Fibroblast of skin of abdomen (primary cell): Measurements from ENCODE around the gene ARPC5L.

Experiments used
- DNase-seq: peaks from one replicate; pipeline ENCODE4 v3.0.0-alpha.2; 2013

ARPC5L gene

GRCh38 chr9:124868511-124869465, 6.9 kb downstream of the ARPC5L start:
- DNase-seq: peak; percentile 83

- DNase-seq: no peak
Measured at GRCh38 chr9:124869466-124869985, 7.6 kb downstream of the ARPC5L start.

DNA sequence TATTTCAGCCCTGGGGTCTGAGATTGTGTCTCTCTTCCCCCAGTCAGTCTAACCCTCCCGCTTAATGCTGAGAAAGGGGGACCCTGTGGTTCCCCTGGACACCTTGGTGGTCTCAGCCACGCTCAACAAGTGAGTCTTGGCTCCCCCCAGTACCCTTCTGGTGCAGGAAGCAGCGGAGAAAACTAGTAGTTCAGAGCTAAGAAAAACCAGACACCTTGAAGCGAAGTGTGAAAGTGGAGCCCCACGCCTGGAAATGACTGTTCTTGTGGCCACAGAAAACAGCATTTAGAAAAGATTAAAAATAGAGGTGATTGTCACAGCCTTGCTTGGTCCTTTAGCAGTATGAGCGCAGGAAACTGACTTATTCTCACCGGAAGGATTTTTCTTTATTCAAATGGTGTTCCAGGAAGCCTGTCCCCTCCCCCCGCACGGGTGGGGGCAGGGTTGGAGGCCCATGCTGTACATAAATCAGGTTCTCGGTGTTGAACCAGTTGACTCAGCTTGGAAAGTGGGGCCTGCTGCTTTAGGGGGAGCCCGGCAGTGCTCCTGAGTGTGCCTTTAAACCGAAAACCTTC, 8.1 kb downstream of the ARPC5L start:
- peak; percentile 47 for DNase-seq

- DNase-seq: no peak
Measured at GRCh38 chr9:124870723-124871122, 8.8 kb downstream of the ARPC5L start.

DNA sequence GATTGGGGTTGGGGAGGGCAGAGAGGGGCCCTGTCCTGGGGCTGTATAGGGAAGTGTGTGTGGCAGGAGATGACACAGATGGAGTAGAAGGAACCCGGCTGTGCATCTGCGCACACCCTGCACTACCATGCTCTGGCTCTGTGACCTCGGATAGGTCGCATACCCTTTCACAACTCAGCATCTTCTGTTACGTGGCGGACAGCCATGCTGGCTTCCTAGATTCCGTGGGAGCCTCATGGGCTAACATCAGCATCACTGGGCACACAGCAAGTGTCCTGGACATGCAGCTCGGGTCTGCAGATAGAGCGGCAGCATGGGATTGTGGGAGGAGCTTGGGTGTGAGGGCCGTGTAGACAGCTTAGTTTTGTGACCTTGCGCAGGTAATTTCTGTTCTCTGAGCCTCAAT, 9.2 kb downstream of the ARPC5L start:
- no peak for DNase-seq

DNA sequence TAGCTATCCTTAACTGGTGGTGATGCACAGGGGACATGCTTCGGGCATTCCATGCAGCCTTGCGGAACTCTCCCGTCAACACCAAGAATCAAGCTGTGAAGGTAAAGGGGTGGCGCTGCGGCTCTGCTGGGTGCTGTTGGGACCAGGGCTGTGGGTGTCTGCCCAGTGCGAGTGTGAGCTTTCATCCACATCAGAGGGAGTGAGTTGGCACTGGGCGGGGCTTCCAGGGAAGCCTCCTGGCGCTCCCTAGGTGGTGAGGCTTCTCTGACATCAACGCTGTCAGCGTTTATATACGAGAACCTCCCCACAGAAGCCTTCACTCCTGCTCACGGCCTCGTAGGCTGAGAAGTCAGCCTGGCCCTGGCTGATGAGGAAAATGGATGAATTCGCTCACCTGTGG, 11.7 kb downstream of the ARPC5L start:
- DNase-seq: no peak

GRCh38 chr9:124875501-124875900, 13.6 kb downstream of the ARPC5L start:
- no peak for DNase-seq

- DNase-seq: no peak
Measured at GRCh38 chr9:124877021-124877782, 15.3 kb downstream of the ARPC5L start.

GRCh38 chr9:124878021-124878420, 16.1 kb downstream of the ARPC5L start:
- DNase-seq: no peak

DNA sequence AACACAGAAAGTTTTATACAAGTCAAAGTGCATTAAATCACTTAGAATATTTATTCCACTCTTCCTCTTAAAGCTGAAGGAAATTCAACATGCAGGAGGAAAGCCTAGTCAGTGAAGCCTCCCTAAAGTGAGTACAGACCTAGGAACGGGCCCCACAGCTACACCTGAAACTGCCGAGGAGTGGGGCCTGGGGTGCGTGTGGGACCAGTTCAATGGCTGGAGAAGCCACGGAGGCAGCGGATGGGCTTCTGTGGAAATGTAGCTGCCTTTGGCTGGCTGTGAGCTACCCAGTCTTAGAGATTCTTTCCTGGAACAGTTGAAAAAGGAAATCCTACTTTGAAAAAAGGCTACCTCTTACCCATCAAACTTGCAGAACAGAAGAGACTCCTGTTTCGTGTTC, 16.6 kb downstream of the ARPC5L start:
- no peak for DNase-seq

GRCh38 chr9:124879226-124879625, 17.3 kb downstream of the ARPC5L start:
- DNase-seq: no peak

- DNase-seq: no peak
Measured at GRCh38 chr9:124880501-124880900, 18.6 kb downstream of the ARPC5L start.

DNA sequence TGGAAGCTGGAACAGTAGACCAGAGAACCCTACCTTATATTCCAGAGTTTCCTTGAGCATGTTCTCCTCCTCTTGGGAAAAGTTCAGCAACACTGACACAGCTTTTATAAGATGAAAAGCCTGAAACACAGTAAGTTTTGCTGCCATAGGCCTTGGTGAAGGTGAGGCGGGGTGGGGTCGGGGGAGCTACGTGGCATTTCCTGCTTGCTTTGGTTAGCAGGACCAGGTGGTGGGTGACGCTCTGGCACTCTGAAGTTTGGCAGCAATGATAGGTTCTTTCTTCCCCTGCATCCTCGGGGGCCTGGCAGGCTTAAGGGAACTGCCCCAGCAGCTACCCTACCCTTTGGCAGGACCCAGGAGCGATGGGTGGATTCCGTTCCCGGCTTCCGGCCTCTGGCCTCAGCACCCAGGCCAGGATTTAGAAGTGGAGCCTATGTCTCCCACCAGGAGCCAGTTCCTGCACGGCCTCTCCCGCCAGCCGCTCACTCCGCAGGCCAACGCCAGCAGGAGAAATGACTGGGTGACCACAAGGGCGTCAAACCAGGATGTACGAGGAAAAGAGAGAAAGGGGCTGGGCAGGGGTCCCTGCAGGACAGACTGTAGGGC, 19.3 kb downstream of the ARPC5L start:
- no peak for DNase-seq

GRCh38 chr9:124882231-124882630, 20.3 kb downstream of the ARPC5L start:
- no peak for DNase-seq

DNA sequence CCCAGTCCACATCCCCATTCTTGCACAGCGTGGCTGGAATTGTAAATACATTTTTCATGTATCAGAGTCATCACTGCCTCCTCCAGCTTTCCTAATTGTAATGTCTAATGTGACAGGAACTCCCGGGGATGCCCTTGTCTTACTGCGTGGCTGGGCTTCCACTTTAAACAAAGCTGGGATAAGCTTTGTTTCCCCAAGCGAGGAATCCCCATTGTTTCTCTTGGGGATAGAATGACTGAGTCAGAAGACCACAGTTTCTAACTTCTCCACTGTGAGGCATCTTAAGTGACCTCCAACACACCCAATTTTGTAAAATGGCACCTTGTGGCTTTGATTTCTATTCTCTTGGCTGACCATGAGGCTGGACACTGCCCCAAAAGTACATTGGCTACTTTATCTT, 22.4 kb downstream of the ARPC5L start:
- DNase-seq: no peak

GRCh38 chr9:124885551-124885950, 23.6 kb downstream of the ARPC5L start:
- DNase-seq: no peak

- no peak for DNase-seq
Measured at GRCh38 chr9:124886461-124886860, 24.5 kb downstream of the ARPC5L start.

DNA sequence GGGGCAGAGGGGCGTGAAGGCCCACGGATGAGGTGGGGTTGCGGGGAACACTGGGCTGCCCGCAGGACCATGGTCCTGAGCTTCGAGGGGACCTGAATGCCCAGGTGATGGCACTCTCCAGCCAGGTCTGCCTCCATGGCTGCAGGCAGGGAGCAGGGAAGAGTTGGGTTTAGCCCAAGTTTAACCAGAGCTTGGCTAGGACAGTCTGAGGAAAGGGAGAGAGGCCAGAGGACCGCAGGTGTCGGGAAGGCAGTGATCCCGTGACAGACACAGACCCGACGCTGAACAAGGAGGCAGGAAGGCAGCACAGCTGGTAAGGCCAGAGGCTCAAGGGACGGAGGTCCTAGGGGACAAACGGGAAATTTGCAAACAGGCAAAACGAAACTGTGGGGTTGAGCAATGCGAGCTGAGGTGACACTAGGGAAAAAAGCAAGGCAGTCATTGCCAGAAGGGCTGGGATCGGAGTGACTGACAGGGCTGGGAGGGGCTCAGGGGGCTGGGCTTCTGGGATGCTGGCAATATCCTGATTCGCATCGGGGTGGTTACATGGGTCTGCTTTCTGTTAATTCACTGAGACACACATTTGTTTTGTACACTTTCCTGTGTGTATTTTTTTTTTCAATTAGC, 25.0 kb downstream of the ARPC5L start:
- no peak for DNase-seq

GRCh38 chr9:124887832-124888231, 25.9 kb downstream of the ARPC5L start:
- DNase-seq: no peak

DNA sequence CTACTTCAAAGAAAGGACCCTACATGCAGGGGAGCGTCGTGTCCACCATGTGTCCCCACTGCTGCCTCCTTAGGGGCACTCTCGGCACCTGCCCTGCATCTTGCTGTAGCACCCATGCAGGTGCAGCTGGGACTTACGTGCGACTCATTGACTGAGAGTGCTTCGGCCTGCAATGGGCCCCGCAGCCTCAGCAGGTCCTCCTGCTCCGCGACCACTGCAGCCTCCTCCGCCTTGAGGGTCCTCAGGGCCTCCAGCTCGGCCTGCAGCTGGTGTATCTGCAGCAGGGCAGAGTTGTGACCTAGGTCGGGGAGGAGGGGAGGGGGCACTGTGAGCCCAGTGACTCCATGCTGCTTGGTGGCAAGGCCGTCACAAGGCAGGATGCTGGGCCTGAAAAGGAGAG, 27.1 kb downstream of the ARPC5L start:
- no peak for DNase-seq

DNA sequence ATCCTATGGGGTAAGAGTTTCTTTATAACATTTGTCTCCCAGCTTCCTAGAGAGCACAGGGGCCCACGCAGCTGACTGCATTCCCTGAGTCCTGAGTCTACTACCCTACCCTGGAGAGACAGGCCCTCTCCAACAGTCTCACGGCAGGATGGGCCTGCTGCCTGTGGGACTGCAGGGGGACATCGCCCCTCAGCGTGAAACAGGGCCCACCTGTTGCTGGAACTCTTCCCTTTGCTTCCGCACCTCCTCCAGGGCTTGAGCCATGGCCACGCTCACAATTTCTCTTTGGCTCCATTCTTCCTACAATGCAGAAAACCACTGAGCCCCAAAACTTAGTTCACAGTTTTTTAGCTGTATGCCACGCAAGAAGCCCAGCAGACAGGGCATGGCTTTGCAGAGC, 28.2 kb downstream of the ARPC5L start:
- DNase-seq: no peak

DNA sequence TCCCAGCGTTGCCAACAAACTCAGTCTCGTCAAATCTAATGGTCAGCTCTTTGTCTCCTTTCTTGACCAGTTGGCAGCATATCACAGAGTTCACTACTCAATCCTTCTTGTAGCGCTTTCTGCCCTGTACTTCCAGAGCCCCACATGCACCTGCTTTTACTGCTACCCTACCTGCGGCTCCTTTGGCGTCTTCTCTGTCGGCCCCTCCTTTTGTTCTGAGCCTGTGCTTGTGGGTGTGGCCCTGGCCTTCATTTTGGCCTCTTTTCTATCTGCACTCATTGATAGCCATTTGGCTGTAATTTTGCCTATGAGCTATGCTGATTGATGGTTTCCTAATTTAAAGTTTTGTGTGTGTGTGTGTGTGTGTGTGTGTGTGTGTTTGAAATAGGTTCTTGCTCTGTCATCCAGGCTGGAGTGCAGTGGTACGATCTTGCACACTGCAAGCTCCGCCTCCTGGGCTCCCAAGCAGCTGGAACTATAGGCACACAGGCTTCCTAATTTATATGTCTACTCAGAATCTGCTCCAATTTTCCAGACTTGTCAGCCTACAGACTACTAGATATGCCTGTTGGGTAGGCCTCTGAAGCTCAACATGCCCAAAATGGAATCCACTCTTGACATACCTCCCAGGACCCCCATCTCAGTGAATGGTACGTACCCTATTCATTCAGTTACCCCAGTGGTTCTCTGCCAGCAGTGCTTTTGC, 32.3 kb downstream of the ARPC5L start:
- no peak for DNase-seq
